Astrocyte of the hippocampus (primary cell): ENCODE results near the gene HEG1.

ENCODE experiments used
- DNase-seq: peaks from one replicate; pipeline ENCODE4 v3.0.0; 2011; ENCODE audit warnings: low read depth, low spot score

Gene HEG1

DNA sequence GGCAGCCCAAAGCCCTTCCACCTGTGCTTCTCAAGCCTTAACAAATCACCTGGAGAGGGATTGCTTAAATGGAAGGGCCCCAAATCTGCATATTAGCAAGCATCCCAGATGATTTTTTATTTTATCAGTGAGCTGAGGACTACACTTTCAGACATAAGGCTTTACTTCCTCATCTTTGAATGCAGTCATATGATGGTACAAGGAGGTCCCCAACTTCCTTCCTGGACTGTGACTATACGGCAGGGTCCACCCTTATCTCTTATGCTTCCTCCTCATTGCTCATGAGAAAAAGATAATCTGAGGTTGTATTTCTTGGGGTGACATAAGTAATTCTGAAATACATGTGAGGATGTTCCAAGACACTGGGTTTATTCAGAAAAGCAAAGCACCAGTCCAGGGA lies 13.7 kb upstream of the HEG1 start:
- no peak for DNase-seq

DNA sequence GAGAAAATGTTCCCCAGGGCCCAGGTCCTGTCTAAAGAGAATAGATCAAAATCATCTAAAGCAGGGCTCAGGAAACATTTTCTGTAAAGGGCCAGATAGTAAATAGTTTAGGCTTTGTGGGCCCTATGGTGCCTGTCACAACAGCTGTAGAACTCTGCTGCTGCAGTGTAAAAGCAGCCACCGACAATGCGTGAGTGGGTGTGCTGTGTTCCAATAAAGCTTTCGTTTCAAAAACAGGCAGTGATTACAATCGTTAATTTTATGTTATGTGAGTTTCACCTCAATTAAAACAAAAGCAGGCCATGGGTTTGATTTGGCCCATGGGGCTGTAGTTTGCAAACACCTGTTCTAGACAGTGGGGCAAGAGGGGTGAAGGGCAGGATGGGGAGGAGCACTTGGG lies 12.5 kb upstream of the HEG1 start:
- DNase-seq = no peak

DNA sequence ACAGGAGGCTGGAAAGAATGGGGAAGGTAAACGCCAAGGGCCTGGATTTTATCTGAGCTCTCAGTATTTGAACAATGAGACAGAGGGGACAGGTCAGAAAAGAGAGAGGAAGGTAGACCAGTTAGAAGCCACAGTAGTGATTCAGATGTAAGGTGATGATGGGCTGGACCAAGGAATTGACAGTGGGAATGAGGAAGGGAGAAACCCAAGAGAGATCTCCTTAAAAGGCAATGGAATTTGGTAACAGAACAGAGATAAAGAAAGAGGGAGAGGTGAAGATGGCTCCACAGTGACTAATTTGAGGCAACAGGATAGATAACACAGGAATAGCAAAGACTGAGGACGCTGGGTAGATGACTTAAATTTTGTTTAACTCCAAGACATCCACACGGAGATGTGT lies 11.4 kb upstream of the HEG1 start:
- DNase-seq = no peak

DNA sequence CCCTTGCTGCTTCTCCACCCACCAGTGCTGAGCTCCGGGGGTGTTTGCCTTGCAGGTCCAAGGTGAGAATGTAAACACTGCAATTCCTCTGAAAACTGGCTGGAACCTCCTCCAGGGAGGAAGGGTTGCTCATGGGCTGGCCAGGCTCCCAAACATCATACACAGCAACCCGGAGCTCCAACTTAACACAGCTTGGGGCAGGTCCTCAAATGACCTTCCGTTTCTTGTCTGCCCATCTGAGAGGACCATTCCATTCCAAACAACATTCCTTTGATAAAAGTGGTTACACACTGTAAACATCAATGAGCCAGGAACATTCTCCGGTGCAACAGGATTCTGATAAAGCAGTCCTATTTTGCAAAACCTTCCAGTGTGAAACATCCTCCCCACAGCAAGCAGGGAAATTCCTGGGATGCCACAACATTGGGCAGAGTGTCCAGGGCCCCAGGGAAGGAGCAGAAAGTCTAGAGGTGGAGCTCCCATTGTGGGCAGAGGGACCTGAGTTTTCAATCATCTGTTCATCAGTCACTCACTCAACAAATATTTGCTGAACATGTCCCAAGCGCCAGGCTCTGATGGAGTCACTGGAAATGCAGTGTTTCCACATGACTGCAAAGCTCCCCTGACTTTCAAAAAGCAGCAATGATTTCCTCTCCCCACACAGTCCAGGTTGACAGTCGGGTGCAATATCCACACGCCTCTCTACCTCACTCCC lies 7.3 kb upstream of the HEG1 start:
- peak; percentile 97 for DNase-seq

DNA sequence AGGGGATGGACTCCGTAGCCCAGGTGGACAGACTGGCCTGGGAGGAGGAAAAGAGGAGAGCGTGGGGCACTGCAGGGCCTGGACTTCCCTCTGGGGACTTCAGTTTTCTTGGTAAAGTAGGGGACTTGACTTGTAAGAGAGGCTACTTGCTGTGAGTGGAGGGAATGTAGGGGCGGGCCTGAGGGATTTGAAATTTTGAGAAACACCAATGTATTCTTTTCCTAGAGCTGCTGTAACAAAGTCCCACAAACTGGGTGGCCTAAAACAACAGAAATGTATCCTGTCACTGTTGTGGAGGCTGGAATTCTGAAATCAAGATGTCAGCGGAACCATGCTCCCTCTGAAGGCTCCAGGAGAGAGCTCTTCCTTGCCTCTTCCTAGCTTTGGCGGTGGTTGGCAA lies 5.8 kb upstream of the HEG1 start:
- no peak for DNase-seq

DNA sequence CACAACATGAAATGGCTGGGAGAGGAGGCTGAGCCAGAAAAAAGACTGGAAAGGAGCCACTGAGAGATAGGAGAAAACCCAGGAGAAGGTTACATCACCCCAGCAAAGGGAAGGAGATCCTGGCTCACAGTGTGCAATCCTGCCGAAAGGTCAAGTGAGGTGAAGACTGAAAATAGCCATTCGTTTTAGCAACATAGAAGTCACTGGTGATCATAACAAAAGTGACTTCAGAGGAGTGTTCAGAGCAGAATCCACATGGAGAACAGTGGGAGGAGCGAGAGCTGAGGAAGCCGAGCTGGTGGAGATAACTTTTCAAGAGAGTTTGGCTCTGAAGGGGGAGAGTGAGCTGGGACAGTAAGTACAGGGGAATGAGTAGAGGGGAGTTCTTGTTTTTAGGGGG lies 5.4 kb upstream of the HEG1 start:
- DNase-seq = no peak

DNA sequence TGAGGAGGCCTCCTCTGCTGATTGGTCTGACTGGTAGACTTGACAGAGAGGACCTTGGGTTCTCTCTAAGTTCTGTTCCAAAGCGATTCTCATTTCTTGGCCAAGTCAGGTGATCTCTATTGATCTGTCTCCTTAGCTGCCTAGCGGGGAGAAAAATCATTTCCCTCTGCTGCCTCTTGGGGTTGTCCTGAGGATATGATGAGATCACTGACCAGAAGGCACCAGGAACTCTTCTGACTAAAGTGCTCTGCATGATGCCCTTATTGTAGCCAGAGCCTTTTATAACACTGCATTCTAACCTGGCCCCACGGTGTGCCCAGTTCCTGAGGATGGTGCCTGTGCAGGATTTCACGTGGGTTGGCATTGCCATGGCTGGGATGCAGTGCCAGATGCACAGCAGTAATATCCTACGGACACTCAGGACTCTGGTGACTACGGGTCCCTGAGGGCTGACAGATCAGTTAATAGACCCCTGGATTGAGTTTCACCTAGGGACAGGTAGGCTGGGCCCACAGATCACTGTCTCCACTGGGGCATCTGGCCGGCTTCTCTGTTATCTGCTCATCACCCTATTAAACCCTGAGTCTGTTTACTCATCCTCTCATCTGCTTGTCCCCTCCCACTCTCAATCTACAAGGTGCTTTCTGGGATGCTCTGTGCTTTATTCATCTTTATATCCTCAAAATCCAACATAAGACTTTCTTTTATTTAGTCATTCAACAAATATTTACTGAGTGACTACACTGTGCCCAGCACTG lies 3.9 kb upstream of the HEG1 start:
- no peak for DNase-seq

DNA sequence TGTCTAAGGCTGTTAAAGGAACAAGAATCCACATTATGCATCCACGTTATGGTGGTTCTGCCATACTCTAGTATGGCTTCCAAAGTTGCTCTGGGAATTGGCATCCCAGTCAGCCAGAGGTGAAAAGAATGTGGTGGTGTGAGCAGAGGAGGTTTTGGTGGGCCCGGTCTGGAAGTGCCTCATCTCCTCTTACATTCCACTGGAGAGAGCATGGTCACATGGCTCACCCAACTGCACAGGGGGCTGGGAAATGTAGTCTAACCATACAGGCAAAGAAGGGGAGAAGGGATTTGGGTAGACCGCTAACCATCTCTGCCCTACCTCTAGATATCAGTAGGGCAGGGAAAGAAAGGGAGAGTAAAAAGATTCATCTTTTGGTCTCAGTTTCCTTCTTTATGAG lies 3.2 kb upstream of the HEG1 start:
- DNase-seq = no peak

DNA sequence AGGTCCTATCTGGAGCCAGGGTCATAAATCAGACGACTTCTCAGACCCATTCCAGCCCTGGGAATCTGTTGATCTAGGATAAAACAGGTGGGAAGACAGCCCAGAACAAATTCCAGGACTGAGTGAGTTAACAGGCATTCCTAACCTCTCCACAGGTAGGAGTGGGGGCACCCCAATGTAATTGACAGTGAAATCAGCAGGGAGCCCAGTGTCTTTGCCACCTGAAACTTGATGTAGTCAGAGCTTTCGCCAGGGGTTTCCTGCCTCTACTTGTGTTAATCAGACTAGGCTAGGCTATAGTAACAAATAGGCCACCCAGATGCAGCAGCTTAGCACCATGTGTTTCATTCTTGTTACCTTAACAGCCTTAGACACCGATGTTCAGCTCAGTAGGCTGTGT lies 2.7 kb upstream of the HEG1 start:
- DNase-seq = no peak

DNA sequence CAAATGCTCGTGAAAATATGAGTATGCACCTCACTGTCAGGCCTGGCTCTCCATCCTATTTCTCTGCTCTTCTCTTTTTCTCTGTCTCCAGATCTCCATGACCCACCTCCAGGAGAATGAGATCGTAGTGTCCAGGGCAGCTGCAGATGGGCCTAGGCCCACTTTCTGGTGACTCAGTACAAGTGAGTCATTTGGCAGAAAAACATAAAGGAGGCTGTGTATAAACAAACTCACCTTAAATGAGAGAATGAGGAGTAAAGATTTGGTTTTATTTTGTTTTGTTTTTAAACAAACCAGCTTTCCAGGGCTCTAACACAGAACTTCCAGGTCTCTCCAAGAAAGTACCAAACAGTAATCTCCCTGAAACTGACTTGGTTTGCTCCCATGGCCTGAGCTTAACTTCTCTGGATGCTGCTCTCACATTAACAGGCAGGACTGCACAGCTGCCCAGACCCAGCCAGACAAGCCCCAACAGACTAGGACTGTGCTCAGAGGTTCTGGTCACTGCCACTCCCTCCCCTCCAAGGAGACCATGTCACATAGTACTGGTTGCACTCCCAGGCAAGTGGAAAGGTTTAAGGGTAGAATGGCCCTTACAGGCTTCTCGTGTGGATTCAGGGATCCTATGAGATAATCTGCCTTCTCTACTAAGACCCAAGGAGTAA lies 1.5 kb upstream of the HEG1 start:
- peak; percentile 75 for DNase-seq

DNA sequence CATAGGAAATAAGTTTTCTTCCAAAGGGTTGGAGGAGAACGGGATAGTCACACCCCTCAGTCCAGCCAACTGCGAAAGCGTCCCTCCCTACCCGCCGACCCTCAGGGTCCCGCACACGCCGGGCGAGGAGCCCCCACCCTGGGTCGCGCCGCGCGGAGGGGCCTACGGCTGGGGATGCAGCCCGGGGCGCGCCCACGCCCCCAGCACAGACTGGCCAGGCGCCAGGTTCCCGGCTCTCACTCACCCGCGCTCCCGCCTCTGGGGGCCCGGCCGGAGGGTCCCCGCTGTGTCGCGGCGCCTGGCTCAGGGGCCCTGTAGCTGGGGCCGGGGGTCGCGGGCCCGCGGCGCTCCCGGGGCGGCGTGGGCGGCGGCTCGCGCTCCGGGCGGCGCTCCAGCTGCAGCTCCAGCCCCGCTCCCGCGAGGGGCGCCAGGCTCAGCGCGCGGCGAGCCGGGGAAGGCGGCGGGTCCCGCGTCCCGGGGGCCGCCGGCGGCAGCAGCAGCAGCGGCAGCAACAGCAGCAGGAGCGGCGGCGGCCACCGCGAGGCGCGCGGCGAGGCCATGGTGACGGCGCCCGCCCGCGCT lies 375 bp downstream of the HEG1 start:
- DNase-seq = peak; percentile 61

DNA sequence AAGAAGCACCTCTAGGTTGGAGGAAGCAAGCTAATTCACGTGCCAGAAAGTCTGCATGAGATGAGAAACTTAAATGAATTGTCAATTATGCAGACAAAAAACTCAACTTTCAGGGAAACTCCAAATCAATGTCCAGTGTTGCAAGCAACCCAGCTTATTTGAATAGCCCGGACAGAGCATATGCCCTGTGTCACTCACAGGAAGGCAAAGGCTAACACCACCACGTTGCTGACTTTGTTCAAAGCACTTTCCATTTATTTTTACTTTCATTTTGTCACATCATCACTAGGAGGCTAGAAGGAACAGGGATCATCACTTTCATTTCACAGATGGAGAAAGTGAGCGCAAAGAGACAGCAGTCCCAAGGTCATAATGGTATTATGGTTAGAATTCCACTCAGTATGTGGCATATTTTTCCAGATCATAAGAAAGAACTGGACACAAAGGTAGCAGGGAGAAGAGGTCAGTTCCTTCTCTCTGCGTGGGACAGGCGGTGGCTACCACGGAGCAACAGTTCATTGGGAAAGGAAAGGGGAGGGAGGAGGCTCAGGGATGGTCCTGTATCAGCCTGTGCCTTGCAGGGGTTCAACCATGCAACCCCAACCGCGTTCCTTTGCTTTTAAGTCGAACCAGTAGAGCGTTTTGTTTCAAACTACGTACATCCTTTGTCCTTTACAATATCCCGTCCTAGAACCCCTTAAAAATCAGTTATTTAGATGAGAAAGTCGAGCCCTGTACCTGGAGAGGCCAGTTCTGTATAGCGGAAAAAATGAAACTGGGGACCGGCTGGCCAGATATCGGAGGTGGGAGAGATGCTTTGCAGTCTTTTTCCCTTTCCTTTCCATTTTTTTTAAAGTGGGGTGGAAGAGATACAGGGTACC lies 1.1 kb downstream of the HEG1 start:
- peak; percentile 56 for DNase-seq

DNA sequence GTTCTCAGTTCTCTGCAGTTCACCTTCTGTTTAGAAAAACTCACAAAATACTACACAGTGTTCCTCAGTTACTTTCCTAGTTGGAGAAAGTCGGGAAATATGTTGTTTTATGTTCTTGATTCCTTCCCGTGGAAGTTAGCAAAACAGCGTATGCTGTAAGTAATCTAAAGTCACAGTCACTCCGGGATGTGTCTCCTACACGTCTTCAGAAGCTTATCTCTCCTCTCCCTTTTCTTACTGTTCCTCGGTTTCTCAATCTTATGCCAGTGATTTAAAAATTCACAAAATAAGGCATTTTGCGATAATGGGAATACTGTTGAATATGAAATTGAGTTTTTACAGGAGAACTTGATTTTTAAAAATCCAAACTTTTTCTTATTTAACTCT lies 1.7 kb downstream of the HEG1 start:
- no peak for DNase-seq

DNA sequence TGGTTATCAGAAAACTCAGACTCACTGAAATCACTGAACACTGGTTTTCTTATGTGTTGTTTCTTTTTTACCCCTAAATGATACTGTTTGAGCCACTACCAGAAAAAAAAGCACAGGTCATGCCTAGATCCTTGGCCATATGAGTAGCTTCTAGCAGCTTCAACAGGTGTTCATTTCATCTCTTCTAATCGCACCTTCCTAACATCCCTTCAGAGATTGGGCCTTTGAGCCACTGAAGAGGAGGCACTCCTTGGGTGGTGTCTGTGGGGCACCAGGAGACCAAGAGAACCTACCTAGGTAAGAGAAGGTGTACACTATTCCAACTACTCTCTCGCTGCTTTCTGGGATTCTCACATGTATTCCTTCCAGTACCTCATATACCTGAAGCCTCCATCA lies 2.5 kb downstream of the HEG1 start:
- no peak for DNase-seq

DNA sequence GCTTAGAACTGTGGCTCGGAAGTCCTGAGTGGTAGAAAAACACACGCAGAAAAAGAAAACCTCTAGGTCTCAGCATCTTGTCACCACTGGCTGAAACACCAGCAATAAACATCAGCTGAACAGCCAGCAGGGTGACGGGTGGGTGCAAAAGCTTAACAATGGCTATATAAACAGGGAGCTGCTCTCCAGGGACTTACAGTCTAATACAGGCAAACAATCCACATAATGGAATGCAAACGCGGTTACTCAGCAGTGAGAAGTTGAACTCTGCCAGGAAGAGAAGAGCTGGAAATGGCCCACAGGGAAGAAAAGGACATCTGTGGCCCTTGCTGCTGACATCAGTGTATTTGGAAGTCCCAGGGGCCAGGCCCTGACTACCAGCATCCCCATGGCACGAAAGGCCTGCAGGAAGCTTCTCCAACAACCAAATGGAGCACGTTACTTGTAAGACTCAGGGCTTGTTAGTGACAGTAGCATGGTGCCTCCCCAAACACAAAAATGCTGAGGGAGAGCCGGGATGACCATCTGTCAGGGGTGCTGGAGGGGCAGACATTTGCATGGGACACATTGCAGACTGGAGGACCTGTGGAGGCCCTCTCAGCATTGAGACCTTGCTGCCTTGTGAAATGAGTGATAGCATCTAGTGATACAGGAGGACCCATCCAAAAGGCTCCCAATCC lies 3.0 kb downstream of the HEG1 start:
- DNase-seq = peak; percentile 86

DNA sequence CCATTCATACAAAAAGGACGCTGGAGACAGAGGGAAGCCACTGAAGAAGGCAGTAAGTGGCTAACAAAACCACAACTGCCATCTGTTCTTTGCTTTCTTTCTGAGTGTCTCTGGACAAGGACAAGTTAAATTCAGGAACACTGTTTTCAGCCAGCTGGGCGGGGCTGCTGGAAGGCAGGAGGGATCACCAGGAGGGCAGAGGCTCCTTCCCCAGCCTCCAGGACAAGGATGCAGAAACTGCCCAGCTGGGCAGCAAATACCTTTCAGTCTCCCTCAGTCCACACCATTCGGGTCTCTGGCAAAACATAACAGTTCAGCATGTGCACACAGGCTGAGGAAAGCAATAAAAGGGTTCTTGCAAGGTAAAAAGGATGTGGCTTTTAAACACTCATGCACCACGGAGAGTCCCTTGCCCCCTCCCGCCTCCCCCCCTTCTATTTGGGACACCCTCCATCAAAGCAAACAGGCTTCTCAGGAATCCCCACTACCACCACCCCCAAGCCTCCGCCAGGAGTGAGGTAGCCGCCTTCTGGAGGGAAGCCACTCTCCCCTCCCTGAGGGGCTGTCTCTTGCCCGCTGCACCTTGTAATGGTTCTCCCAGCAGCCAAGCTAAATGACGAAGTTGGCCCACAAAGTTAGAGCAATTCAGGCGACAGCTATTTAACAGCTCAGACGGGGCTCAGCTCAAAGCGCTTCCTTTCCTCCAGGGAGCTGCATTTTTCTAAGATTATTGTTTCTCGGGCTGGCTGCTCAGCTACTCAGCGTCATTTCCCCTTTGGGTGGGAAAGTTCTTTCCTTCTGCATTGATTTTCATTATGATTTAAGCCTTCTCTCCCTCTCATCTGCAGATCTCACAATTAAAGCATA lies 3.8 kb downstream of the HEG1 start:
- DNase-seq = peak; percentile 86

DNA sequence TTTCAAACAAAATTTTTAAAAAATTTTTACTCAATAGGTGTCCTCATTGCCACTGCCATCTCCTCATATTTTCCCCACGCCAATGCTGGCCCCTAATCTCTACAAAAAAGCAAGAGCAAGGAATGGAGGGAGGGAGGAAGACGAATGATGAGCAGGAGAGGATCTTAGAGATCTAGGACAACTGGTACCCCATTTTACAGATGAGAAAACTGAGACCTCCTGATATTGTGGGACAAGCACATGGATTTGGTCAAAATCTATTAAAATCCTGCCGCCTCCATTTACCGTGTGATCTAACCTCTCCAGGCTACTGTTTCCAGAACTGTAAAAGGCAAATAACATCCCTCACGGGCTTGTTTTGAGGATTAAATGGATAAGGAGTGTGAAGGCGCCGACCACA lies 4.6 kb downstream of the HEG1 start:
- DNase-seq = no peak

DNA sequence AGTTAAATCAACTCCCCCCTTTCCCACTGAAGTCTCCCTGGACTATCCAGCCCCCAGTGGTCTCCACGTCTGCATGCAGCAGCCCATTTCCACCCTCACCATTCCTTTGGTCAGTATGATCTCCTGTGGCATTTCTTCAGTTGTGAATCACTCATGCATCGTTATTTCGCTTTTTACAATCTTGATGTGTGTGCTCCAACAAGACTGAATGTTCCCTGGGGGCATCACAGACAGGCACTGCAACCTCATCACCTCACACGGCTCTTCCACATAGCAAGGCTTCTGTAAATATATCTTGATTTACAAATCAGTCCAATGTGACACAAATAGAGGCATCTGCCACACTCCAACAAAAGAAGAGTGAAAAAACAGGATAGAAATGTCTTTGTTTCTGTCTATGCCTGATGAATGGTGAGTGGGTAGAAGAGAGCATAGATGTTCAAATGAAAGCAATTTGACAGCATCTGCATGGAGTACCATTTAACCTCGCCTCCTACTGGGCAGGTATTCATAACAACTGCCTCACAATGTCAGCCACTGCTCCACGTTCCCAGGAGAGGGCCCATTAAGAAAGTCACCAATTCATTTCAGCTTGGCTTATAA lies 5.2 kb downstream of the HEG1 start:
- no peak for DNase-seq

DNA sequence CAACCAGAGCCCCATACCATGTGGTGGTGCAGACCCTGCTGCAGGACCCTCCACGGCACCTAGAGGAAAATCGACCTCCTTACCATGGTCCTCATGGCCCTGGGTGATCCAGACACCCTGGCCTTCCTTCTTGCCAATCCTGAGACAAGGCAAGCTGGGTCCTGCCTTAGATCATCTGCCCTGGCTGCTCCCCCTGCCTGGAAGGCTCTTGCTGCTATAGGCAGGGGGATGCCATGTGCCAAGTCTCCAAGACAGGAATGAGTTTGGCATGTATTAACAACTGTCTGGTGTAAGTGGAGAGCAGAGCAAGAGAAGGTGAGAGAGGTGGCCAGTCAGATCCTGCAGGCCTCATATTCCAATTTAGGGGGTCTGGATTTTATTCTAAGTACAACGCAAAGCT lies 7.5 kb downstream of the HEG1 start:
- DNase-seq = no peak

DNA sequence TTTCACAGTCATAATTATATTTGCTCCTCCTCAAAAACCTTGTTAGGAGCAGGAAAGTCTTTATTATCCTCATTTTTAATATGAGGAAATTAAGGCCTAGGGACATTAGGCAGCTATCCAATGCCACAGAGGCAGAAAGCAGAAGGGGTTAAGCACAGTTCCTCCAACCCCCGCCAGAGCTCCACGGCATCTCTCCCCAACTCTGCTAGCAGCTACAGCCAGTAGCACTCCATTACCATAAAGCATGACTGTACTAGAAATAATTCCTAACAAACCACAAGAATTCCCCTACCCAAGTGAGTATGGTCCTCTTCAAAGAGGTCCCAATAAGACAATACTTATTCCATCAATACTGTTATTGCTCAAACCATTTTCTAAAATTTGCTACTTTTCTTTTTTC lies 9.8 kb downstream of the HEG1 start:
- peak; percentile 90 for DNase-seq
